Mucosa of descending colon (tissue), 3 donors: ENCODE results near the gene ST7L. TPM values are rescaled to one million over a fixed set of nuclear protein-coding genes. Genes with fewer than 3 reads are reported as not detected.

Experiments
- ATAC-seq: fragments of 200-7000 bp; cut with Tn5 transposase; one replicate; pipeline ENCODE4 v1.9.1; 2020; ENCODE audit warnings: mild to moderate bottlenecking, moderate library complexity
- DNase-seq, 3 donors: peaks; one replicate each; pipeline ENCODE4 v3.0.0-alpha.2; 2020
- H3K36me3 ChIP-seq: fragments of 200-600 bp; one replicate; pipeline ENCODE4 v1.8.0; 2021; ENCODE audit warnings: low read depth, mild to moderate bottlenecking
- H3K4me1 ChIP-seq: fragments of 200-600 bp; one replicate; pipeline ENCODE4 v1.8.0; 2021; ENCODE audit warnings: low read depth, mild to moderate bottlenecking
- H3K4me3 ChIP-seq: fragments of 200-600 bp; one replicate; pipeline ENCODE4 v1.8.0; 2021; ENCODE audit warnings: mild to moderate bottlenecking
- H3K9me3 ChIP-seq: fragments of 200-600 bp; one replicate; pipeline ENCODE4 v1.8.0; 2021; ENCODE audit warnings: mild to moderate bottlenecking
- CTCF ChIP-seq: fragments of 200-600 bp; IDR thresholded peaks from one replicate; pipeline ENCODE4 v1.8.0; 2022; ENCODE audit warnings: antibody characterized with exemption, mild to moderate bottlenecking
- intact Hi-C, 2 donors: fragments of 100-400 bp; cut with DNase I in 1 of 2; cut with micrococcal nuclease in 1 of 2; formaldehyde crosslinking; loops; one replicate each; pipeline versions ENCODE4 v1.11.0 to v1.11.1; 2022; cut with DNase I, micrococcal nuclease
- total RNA-seq, 3 donors: library from RNA; stranded (reverse); fragmentation: NEBNext Ultra II Directional in 2 of 3; extraction: Animal tissue kit (Norgen Biotek cat#: 25700) in 2 of 3; gene quantifications; one replicate each; pipeline versions ENCODE4 v1.2.1 to v1.2.4, GENCODE V29; 2021 to 2023
- donor health status: DM: no; HTN: no; CAD: no; lungs with moderate emphysema.
- donor health status: DM: no; HTN: no; CAD: no.
- donor health status: DM: no; HTN: yes; CAD: no.

Gene ST7L
- total RNA-seq, 3 donors from 2014 or later = 15.9 to 21.2 (median 21.1) TPM

- DNase-seq (no peak), ATAC-seq (no peak)
- Histone ChIP-seq H3K36me3 (no peaks in the 10 kb centered on the region), H3K4me3 (no peak overlapping the region), H3K9me3 (peaks cover 7% of the 10 kb centered on the region), H3K4me1 (no peaks in the 10 kb centered on the region)
- TF ChIP-seq CTCF = no peak
- intact Hi-C loops = no loop called here
Observed at GRCh38 chr1:112478314-112478713, 140.6 kb downstream of the ST7L start.

- TF ChIP-seq CTCF = no peak
- no peak for ATAC-seq
- H3K4me1 ChIP-seq = no peaks in the 10 kb centered on the region
- peaks cover 7% of the 10 kb centered on the region for H3K9me3 ChIP-seq
- intact Hi-C loops = no loop called here
- no peak for DNase-seq
- H3K36me3 ChIP-seq = no peaks in the 10 kb centered on the region
- H3K4me3 ChIP-seq = no peak overlapping the region
Observed at GRCh38 chr1:112477550-112477949, 141.4 kb downstream of the ST7L start.

Other genes starting within 250 kb of the ST7L start
- 10 to 100 TPM; 61.4 to 90.2 (median 79.6) TPM for gene CTTNBP2NL, start 222.9 kb downstream of the ST7L start, total RNA-seq
- gene WNT2B, start 110.2 kb downstream of the ST7L start, total RNA-seq = 1 to 10 TPM; 6.6 to 7.1 (median 6.7) TPM
- gene CAPZA1, start 691 bp upstream of the ST7L start, total RNA-seq = 100 to 1,000 TPM; 106 to 175 (median 156) TPM
- 10 to 100 TPM; 66.4 to 85.2 (median 77.6) TPM for gene MOV10, start 55.5 kb upstream of the ST7L start, total RNA-seq
- 100 to 1,000 TPM; 306 to 617 (median 485) TPM for gene RHOC, start 88.0 kb upstream of the ST7L start, total RNA-seq
- gene PPM1J, start 96.2 kb upstream of the ST7L start, total RNA-seq = 1 to 10 TPM in 2 of 3 donors, under 1 TPM in 1; 0.92 to 1.7 (median 1.1) TPM